GM12891 (cell line): Measurements from ENCODE around the gene PTGFRN.

Source experiments
- PAX5 ChIP-seq: IDR thresholded peaks from 2 replicates; pipeline ENCODE4 v1.6.1; 2011; ENCODE audit warnings: low read length, moderate library complexity, mild to moderate bottlenecking; ENCODE audit not compliant: insufficient read depth, severe bottlenecking
- POLR2A ChIP-seq: IDR thresholded peaks from 2 replicates; pipeline ENCODE4 v1.6.1; 2011; ENCODE audit warnings: low read depth, low read length, control low read depth
- POLR2AphosphoS5 ChIP-seq: IDR thresholded peaks from 2 replicates; pipeline ENCODE4 v1.6.1; 2011; ENCODE audit warnings: low read depth, low read length, control low read depth
- POU2F2 ChIP-seq: IDR thresholded peaks from 2 replicates; pipeline ENCODE4 v1.6.1; 2011; ENCODE audit warnings: low read depth, mild to moderate bottlenecking, control low read depth, low read length, moderate library complexity
- SPI1 ChIP-seq: IDR thresholded peaks from 2 replicates; pipeline ENCODE4 v1.6.1; 2011; ENCODE audit warnings: low read depth, low read length, control low read depth
- TAF1 ChIP-seq: IDR thresholded peaks from 2 replicates; pipeline ENCODE4 v1.6.1; 2011; ENCODE audit warnings: low read depth, low read length, control low read depth

- TF ChIP-seq POLR2AphosphoS5 (no peak), TAF1 (no peak), POLR2A (no peak), POU2F2 (no peak), PAX5 (no peak), SPI1 (no peak)
These were observed 47.9 kb downstream of the PTGFRN start for GRCh38 chr1:116957646-116958045.
